GM18951 (cell line): ENCODE data around the gene PITX3.
A peak's percentile ranks its signal among the peaks of the same experiment; 100 is the strongest.
"Not testable (repeated sequence)": the region's sequence is repeated elsewhere in the genome, so short reads cannot be mapped to it uniquely, and the experiment has no call there.

Source experiments
- POLR2A ChIP-seq: IDR thresholded peaks from 4 replicates; pipeline ENCODE4 v1.6.1; 2011; ENCODE audit warnings: mild to moderate bottlenecking; ENCODE audit not compliant: insufficient read length, insufficient read depth; ENCODE audit errors: extremely low read depth
- in situ Hi-C: fragments of 300-500 bp; cut with MboI; formaldehyde crosslinking; loops from one replicate; pipeline ENCODE4 v1.12.0; 2022; ENCODE audit warnings: low sequenced_read_pairs, mixed read lengths, inconsistent platforms; ENCODE audit not compliant: unreplicated experiment

The PITX3 gene

DNA sequence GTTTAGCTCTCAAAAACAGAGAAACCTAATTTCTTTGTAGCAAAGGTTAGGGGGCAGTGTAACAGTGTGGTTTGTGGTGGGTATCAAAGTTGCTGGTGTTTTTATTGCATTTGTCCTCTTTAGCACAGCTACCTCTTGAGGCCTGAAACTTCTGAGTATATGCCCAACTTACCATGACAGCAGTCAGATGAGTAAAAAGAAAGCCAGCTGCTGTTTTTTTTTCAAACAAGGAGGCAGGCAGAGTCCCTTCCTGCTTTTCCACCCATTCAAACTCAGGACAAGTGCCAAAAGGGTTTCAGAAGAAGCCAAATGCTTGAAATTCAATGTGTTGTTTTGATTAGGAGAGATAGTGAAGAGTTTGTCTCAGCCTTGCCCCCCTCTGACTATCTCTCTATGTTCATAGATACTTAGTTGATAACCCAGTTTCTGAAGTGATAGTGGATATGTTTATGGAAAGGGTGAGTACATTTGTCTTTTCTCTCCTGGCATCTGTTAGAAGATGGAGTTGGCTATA is 27.1 kb upstream of the PITX3 start:
- no peak for TF ChIP-seq POLR2A
- in situ Hi-C loops: no loop called here

DNA sequence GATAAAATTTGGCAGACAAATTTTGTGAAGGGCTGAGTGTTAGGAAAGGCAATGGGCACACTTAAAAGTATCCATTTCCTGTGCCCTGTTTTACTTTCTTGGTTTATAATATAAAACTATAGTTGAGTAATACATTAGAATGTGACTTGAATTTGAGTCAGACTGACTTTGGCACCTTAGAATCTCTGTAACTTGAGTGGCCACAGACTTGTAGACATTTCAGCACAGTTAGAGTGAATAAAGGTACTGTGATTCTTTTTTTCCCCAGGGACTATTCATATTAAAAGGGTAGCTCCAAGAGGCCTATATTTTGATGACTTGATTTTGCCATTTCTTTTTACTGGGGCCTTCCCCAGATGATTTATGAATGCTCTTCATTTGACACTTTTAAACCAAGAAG is 26.4 kb upstream of the PITX3 start:
- in situ Hi-C loops: no loop called here
- no peak for TF ChIP-seq POLR2A

DNA sequence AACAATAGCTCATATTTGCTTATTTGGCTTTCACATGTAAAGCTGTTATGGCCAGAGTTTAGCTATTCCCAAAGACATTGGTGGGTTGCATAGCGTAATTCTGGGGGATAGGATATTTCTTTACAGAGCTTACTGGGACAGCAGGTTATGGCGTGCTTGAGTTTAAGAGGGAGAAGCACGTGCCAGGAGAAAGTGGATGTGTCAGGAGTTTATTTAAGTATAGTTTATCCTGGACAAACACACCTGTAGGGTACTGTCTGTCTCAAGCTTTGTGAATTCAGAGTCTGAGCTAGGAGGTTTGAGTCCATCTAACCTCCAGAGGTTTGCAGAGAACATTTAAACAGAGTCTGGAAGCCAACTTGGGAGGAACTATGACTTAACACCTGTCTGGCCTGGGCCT is 25.4 kb upstream of the PITX3 start:
- in situ Hi-C loops: no loop called here
- no peak for TF ChIP-seq POLR2A

DNA sequence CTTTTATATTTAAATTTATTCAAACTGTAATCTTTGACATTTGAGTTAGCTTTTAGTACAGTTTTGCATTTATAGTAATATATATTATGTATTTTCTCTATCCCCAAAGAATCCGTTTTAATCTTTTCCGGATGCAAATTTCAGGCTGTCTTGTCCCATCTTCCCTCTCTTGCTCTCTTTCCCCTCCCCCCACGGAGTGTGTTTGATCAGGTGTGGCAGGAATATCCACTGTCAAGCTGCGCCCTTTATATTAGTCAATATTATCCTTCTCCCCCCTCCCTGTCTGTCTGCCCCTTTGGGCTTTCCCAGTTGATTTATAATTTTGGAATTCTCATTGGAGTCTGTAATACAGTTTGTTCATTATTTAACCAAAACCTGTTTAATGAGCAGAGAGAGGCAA is 23.1 kb upstream of the PITX3 start:
- in situ Hi-C loops: no loop called here
- TF ChIP-seq POLR2A: no peak

DNA sequence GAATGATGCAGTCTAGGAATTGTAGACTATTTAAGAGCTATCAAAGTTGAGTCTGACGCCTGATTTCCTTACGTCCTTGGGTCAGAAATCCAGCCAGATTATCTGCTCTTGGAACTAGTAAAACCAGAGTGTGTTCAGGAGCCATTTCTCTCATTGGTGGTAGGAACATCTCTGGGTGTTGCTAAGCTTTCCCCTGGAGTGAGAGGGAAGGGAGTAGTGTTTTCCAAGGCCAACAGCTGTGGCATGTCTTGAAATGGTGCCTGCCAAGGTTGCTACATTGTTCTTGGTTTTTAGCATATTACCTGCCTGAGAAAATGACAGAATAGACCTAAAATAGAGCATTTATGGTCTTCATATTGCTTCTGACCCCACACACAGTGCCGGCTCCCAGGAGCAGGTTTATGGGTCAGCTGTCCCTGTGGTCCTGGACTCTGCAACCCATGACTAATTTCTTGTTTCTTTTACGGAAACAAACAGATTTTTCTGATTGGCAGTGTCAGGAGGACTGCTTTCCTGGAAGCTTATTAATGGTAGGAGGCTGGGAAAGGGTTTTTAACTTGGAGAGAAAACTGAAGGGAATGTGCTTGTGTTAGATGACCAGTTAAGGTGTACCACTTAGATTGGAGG is 21.5 kb upstream of the PITX3 start:
- in situ Hi-C loops: no loop called here
- TF ChIP-seq POLR2A: no peak

DNA sequence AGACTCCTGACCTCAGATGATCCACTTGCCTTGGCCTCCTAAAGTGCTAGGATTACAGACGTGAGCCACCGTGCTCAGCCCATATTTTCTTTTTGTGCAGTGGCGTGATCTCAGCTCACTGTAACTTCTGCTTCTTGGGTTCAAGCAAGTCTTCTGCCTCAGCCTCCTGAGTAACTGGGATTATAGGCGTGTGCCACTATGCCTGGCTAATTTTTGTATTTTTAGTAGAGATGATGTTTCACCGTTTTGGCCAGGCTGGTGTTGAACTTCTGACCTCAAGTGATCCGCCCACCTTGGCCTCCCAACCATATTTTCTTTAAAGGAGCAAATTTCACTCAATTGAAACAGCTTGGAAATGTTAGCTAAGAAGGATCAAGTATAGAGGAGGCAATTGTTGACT is 20.5 kb upstream of the PITX3 start:
- no peak for TF ChIP-seq POLR2A
- in situ Hi-C loops: no loop called here

DNA sequence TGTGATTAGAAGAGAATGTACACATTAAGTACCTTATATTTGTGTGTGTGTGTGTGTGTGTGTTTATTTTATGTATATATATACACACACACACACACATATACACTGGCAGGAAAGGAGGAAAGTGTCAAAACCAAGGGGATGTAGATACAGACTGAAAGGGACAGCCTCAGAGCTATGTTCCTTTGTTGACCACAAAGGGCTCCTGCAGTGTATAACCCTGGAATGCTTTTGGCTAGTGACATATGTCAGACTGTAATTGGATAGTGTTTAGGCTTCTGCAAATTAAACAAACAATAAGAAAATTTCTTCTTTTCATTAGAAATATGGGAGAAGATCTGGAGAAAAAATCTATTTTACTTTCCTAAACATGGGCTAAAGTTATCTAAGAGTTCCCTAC is 19.9 kb upstream of the PITX3 start:
- in situ Hi-C loops: no loop called here
- no peak for TF ChIP-seq POLR2A

DNA sequence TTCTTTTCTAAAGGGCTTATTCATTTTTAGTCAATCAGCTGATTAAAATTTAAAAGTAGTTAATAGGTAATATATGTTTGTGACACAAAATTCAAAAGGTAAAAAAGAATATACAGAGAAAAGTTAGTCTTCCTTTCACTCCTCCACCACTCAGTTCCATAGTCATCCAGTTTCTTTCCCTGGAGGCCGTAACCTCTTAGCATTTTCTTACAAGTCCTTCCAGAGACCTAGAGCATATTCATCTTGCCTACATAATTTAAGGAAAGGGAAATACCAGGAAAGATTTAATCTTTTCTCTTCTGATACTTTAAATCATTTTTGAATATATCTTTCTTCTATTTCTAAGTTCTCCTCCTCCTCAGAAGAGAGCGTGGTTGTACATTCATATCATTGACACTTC is 14.1 kb upstream of the PITX3 start:
- TF ChIP-seq POLR2A: no peak
- in situ Hi-C loops: no loop called here

DNA sequence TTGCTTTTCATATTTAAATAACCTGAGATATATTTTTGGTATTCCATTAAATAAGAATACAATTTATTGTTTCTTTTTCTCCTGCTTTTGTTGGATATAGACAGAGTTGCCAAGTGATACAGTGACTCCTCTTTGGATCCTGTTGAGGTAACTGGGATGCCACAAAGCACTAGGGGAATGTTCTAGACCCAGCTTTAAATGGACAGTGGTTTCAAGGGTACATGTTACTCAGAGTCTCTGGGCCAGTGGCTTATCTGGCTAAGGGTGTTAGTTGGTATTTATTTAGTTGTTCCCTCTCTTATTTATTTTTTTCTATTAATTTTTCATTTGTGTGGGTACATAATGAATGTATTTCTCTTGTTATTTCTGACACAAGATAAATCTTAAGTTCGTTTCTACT is 13.1 kb upstream of the PITX3 start:
- TF ChIP-seq POLR2A: no peak
- in situ Hi-C loops: no loop called here

DNA sequence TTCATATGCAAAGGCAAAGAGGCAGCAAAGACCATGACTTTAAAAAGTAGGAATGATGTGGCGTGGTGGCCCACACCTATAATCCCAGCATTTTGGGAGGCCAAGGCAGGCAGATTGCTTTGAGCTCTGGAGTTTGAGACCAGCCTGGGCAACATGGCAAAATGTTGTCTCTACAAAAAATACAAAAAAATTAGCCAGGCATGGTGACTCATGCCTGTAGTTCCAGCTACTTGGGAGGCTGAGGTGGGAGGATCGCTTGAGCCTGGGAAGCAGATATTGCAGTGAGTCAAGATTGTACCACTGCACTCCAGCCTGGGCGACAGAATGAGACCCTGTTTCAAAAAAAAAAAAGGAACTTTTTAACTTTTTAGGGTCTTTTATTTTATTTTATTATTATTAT is 11.2 kb upstream of the PITX3 start:
- in situ Hi-C loops: not testable (repeated sequence)

DNA sequence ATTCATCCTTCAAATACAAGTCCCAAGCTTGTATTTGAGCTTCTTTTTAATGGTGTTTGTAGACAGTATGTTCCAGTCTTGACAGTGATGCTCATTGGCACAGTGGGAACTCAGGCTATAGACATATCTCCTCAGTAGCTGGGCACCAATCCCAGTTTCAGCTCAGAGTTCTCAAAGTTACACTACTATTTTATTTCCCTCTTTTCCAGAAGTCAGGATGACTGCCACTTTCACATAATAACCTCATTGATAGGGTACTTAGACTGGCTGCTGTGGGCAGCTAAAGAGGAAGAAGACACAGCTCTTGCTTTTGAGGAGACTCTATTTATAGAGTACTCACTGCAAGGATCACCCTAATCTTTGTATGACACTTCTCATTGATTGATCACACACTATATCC is 6.4 kb upstream of the PITX3 start:
- no peak for TF ChIP-seq POLR2A
- in situ Hi-C loops: no loop called here

DNA sequence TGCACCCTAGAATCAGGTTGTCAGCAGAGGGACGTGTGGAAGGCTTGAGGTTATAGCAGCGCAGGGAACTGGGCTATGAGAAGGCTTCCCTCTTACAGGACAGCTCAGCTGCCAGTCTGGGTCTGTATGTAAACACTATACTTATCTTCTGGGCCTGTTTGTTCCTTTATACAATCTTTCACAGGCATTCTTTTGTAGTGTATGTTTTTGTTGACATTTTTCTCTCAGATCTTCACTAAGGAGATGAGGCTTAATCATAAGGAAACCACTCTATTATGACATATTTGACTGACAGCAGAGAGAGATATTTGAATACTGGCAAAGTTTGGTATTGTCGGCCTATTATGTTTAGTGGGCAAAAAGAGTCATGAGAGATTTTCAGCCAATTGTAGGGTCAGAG is 4.9 kb upstream of the PITX3 start:
- in situ Hi-C loops: no loop called here

DNA sequence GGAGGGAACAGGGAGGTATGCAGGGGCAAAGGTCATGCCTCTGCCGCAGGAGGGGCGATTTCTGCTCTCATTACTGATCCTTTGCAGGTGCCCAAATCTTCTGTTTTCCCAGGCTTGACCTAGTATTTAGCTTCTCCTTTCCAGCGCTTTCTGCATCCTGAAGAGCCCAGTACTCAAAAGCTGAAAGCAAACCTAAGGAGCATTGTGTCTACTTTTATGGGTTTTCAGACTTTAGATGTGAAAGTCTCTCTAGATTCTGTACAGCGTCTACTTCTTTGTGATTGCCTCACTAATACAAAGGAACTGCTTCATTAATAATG is 4.6 kb upstream of the PITX3 start:
- no peak for TF ChIP-seq POLR2A
- in situ Hi-C loops: no loop called here

More for the DNA sequence above, 4.9 kb upstream of the PITX3 start:
- no peak for TF ChIP-seq POLR2A

DNA sequence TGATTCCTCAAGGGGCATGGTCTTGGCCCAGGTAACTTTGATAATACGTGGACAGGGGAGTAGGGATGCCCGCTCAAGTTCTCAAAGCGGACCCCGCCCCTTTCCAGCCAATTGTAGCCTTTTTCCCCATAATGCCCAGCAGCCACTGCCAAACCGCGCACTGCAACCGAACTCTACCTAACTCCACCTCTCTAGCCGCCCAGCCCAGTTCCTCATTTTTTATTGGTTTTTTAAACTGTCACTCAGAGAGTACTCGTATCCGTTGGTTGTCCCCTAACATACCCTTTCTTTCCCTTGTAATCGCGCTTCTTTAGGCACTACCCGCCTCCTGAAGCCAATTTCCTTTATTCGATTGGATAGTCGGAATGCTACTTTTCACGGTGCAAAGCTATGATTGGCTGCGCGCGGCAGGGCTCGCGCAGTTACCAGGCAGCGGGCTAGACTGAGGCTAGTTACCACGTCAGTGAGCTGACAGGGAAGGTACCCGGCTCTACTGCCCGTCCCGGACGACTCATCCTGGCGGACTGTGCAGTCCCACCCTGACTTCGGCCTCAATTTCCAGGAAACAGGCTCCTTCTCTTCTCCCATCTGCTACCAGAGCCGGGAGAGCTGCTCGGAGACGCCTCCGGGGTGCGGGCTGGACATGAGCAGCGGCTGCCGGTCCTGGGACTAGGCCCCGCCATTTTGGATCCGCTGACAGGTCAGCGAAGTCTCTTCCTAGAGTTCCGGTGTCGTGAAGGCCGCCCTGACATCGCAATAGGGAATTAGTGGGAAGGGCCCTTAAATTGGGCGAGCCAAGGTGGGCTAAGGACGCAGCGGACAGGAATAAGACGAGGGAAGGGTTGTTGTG is 4.0 kb upstream of the PITX3 start, which contains the start of gene GBF1:
TSS of gene GBF1 (plus strand) at position 451 of the 850 bp plus-strand sequence. CDS start 13,407 bp downstream, outside the sequence.
- in situ Hi-C loops: no loop called here
- TF ChIP-seq POLR2A: peak; percentile 87

DNA sequence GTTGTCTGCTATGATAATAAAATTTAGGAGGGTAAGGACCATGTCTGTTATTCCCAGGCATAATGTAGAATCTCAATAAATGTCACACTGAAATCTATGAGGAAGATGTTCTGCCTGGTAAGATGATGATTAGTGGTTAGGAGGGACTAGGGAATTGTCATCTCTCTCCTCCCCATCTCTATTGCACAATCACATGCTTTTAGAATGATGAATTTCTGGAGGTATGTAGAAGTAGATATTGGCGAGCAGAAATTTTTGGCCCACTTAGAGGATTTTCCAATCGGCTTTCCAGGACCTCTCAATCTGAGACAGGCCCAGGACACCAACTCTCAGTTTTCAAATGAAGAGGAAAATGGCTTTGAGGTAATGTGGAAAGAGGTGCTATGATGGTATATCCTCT is 2.0 kb upstream of the PITX3 start:
- TF ChIP-seq POLR2A: no peak
- in situ Hi-C loops: no loop called here

DNA sequence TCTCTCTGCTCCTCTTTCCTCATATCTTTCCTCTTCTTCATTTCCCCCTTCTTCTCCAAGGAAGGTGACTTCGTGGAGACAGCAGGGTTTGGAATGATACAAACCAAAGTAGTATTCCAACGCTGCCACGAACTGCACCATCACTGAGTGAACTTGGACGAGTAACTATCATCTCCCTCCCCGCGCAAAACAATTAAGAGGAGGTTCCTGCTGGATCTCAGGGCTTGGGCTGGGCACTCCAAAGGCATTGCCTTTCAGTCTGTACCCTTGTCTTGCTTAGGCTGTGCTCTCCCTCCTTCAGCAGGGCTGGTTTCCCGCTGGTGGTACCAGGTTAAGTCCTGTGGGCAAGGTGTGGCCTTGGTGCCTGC is 790 bp upstream of the PITX3 start:
- no peak for TF ChIP-seq POLR2A
- in situ Hi-C loops: no loop called here
